ENCODE results near the gene VGF.
"Not testable (repeated sequence)": the region's sequence is repeated elsewhere in the genome, so short reads cannot be mapped to it uniquely, and the experiment has no call there.

The VGF gene

DNA sequence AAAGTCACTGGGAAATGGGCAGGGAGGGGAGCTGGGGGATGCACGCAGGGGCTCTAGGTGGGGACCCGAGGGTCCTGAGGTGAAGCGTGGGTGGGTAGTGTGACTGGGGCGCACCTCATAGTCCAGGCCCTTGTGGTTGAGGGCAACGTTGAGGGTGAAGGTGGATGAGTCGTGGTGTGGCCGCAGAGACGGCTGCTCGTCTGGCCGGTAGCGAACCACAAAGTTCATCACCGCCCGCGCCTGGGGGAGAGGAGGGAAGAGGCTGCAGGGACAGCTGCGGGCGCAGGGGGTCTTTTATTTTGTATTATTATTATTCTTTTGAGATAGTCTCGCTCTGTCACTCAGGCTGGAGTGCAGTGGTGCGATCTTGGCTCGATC lies 41.3 kb upstream of the VGF start:
- TF ChIP-seq GLI2 (tag by site-specific recombination; IDR thresholded peaks at IDR 0.05; ENCODE audit: borderline replicate concordance, low read depth) (no peak), MYNN (tag by site-specific recombination; IDR thresholded peaks at IDR 0.05; ENCODE audit: borderline replicate concordance) (peak; percentile 32; the same call in 1 of the 2 replicates)
- ChIA-PET POLR2A (no interaction called here), CTCF (interaction anchor here (0.6 to 0.9 kb wide), 2 partner anchors 20 to 63 kb away, joined by 3 to 6 read pairs; no protein-coding TSS in a partner anchor)
- no peak overlapping the region for H3K4me3 ChIP-seq (ENCODE audit: low read depth, low read length)
- no peaks in the 10 kb centered on the region for H3K9me3 ChIP-seq (ENCODE audit: control insufficient read depth, insufficient read depth, low read depth, low read length)
- no peaks in the 10 kb centered on the region for H3K4me1 ChIP-seq (ENCODE audit: control insufficient read depth, insufficient read depth, low read length)
- H3K27ac ChIP-seq (ENCODE audit: extremely low read depth, low read depth, low read length), result no peak overlapping the region
- H3K36me3 ChIP-seq (ENCODE audit: control insufficient read depth in 2 of 2, insufficient read depth in 1 of 2, low read length in 2 of 2), result peaks cover 0 to 25% of the 10 kb centered on the region in 2 experiments; a peak in 2 of 3 replicates

DNA sequence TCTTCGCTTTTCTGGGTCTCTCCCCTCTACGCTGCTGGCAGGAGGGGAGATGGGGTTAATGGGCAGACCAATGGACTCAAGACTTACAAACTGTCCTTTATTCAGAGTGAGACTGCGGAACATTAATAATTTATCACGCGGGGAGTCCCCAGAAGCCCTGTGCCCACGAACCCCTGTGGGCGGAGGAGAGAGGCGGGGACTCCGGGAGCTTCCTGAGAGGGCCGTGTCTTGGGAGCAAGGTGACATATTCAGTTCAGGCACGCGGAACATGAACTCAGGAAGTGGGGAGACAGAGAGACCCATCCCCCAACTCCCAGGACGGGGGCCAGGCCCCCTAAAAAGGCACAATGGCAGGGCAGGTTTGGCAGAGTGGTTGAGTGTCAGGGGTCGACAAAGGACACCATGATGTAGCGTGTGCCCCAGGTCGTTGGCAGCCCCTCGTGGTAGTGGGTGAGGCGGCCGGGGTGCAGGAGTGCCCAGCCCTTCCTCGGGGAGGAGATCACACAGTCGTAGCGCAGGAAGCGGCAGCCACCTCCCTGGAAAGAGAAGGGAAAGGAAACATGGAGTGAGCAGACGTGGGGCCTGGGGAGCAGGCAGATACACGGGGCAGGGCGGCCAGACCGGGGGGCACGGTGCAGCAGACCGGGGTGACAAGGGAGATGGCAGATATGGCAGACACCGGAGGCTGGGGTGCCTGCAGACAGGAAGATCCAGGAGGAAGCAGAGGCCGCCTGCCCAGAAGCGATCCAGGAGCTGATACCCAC lies 40.7 kb upstream of the VGF start:
- H3K4me3 ChIP-seq (ENCODE audit: low read depth, low read length), result no peak overlapping the region
- no peaks in the 10 kb centered on the region for H3K4me1 ChIP-seq (ENCODE audit: control insufficient read depth, insufficient read depth, low read length)
- no peaks in the 10 kb centered on the region for H3K9me3 ChIP-seq (ENCODE audit: control insufficient read depth, insufficient read depth, low read depth, low read length)
- TF ChIP-seq ZFHX2 (tag by site-specific recombination; conservative IDR thresholded peaks at IDR 0.05) (peak; percentile 35), ZNF791 (tag by site-specific recombination; IDR thresholded peaks at IDR 0.05) (no peak), SALL2 (tag by site-specific recombination; IDR thresholded peaks at IDR 0.05; ENCODE audit: borderline replicate concordance) (no peak), EGR2 (tag by site-specific recombination; IDR thresholded peaks at IDR 0.05; ENCODE audit: low read depth) (0 out of 2 replicates have a peak, but pooled peaks have one; percentile 23)
- H3K27ac ChIP-seq (ENCODE audit: extremely low read depth, low read depth, low read length), result no peak overlapping the region
- CTCF ChIA-PET, result interaction anchor here (0.6 to 0.9 kb wide), 5 partner anchors 20 to 302 kb away, joined by 3 to 6 read pairs (median 3); no protein-coding TSS in a partner anchor
- POLR2A ChIA-PET, result no interaction called here
- H3K36me3 ChIP-seq (ENCODE audit: control insufficient read depth in 2 of 2, insufficient read depth in 1 of 2, low read length in 2 of 2), result peaks cover 0 to 20% of the 10 kb centered on the region in 2 experiments; a peak in 2 of 3 replicates

DNA sequence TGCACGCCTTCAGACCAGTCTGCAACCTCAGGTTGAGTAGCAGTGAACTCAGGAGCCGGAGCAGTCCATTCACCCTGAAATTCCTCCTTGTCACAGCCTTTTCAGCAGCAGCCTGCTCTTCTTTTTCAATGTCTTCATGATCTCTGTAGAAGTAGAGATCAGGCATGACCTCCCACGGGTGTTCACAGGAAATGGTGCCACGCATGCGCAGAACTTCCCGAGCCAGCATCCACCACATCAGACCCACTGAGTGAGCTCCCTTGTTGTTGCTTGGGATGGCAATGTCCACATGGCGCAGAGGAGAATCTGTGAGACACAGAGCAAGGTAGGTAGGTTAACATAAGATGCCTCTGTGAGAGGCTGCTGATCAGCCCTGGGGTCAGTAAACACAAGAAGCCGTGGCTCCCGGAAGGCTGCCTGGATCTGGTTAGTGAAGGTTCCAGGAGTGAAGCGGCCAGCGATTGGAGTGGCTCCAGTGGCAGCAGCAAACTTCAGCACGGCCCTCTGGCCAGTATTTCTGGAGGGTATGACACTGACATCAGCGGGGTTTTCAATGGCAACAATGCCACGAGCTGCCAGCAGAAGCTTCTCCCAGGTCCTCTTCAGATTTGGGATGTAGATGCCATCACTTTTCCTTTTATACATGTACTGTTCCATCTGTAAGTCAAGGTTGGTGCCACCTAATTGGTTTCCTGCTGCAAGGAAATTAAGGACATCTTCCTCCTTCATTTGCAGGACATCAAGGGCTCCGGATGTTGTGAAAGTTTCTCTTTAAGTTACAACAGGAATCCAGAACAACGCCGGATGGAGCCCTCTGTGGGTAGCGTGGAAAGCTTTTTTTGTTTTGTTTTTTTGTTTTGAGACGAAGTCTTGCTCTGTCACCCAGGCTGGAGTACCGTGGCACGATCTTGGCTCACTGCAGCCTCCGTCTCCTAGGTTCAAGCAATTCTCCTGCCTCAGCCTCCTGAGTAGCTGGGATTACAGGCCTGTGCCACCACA lies 38.7 kb upstream of the VGF start:
- H3K4me1 ChIP-seq (ENCODE audit: control insufficient read depth, insufficient read depth, low read length); H3K4me3 ChIP-seq (ENCODE audit: low read depth, low read length); H3K27ac ChIP-seq (ENCODE audit: extremely low read depth, low read depth, low read length); H3K9me3 ChIP-seq (ENCODE audit: control insufficient read depth, insufficient read depth, low read depth, low read length): not testable (repeated sequence)
- CTCF ChIA-PET, result interaction anchor here (0.7 to 3.2 kb wide), 3 partner anchors 9 to 40 kb away, joined by 3 to 17 read pairs (median 5); no protein-coding TSS in a partner anchor
- POLR2A ChIA-PET, result interaction anchor here (0.6 to 0.9 kb wide), 2 partner anchors 14 to 17 kb away, joined by 3 read pairs; partner anchors contain the start of gene ZNHIT1
- peaks cover 0 to 10% of the 10 kb centered on the region in 2 experiments; a peak in 2 of 3 replicates for H3K36me3 ChIP-seq (ENCODE audit: control insufficient read depth in 2 of 2, insufficient read depth in 1 of 2, low read length in 2 of 2)

DNA sequence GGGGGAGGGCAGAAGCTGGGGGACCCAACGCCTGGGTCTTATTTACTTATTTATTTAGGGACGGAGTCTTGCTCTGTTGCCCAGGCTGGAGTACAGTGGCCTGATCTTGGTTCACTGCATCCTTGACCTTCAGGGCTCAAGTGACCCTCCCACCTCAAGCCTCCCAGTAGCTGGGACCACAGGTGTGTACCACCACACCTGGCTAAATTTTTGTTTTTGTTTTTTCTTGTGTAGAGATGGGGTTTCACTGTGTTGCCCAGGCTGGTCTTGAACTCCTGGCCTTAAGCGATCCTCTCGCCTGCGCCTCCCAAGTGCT lies 37.2 kb upstream of the VGF start:
- POLR2A ChIA-PET, result interaction anchor here (0.6 to 1.5 kb wide), 2 partner anchors 15 to 51 kb away, joined by 5 to 6 read pairs; partner anchors contain the start of genes PLOD3 and ZNHIT1
- Histone ChIP-seq H3K36me3 (ENCODE audit: control insufficient read depth in 2 of 2, insufficient read depth in 1 of 2, low read length in 2 of 2) (peaks cover 0 to 2% of the 10 kb centered on the region in 2 experiments; a peak in 1 of 3 replicates), H3K4me3 (ENCODE audit: low read depth, low read length) (no peak overlapping the region), H3K9me3 (ENCODE audit: control insufficient read depth, insufficient read depth, low read depth, low read length) (no peaks in the 10 kb centered on the region), H3K4me1 (ENCODE audit: control insufficient read depth, insufficient read depth, low read length) (no peaks in the 10 kb centered on the region), H3K27ac (ENCODE audit: extremely low read depth, low read depth, low read length) (no peak overlapping the region)
- TF ChIP-seq ZNF214 (tag by site-specific recombination; IDR thresholded peaks at IDR 0.05; ENCODE audit: borderline replicate concordance) (no peak), ZNF121 (tag by site-specific recombination; IDR thresholded peaks at IDR 0.05) (peak; percentile 34; the same call in 1 of the 2 replicates)
- CTCF ChIA-PET, result interaction anchor here (3.2 kb wide), 1 partner anchor 10 kb away, joined by 17 read pairs; no protein-coding TSS in a partner anchor

DNA sequence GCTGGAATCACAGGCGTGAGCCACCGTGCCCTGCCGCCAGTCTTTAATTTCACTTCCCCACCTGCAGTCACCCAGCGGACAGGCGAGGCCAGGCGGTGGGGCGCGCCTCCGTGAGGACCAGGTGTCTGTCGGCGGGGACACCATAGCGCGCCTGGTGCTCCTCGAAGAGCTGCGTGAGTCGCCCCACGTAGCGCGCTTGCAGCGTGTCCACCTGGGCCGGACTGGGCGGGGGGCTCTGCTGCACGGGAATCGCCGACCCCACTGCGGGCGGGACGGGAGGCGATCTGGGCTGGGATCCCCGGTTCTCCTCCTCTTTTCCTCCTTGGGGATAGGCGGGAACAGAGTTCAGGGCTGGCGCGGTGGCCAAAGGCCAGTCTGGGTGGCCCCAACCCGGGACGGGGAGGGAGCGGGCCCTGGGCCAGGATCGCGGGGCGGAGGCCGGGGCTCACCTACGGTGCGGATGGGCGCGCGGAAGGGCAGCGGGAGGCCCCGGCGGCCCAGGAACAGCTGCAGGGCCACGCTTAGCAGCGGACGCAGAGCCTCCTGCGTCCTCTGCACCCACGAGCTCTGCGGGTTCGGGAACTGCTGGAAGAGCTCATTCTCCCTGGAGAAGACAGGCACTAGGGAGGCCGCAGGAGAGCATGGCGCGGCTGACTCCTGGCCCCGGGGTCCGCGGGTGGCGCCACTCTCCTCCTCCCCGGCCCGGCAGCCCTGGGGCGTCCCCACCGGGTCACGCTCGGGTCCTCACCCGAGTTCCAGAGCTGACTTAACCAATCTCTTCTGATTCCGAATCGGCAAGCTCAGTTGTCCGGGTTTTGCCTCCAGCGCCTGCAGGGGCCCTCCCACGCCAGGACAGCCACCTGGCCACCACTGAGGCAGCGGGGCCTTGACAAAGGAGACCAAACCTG lies 36.6 kb upstream of the VGF start:
- no peaks in the 10 kb centered on the region for H3K4me1 ChIP-seq (ENCODE audit: control insufficient read depth, insufficient read depth, low read length)
- H3K4me3 ChIP-seq (ENCODE audit: low read depth, low read length), result no peak overlapping the region
- H3K27ac ChIP-seq (ENCODE audit: extremely low read depth, low read depth, low read length), result no peak overlapping the region
- H3K36me3 ChIP-seq (ENCODE audit: control insufficient read depth in 2 of 2, insufficient read depth in 1 of 2, low read length in 2 of 2), result no peaks in the 10 kb centered on the region
- H3K9me3 ChIP-seq (ENCODE audit: control insufficient read depth, insufficient read depth, low read depth, low read length), result no peaks in the 10 kb centered on the region
- ChIA-PET CTCF (interaction anchor here (3.2 kb wide), 1 partner anchor 9 kb away, joined by 17 read pairs; no protein-coding TSS in a partner anchor), POLR2A (interaction anchor here (0.6 to 1.5 kb wide), 2 partner anchors 16 to 120 kb away, joined by 3 to 6 read pairs; partner anchors contain the start of genes IFT22, PLOD3 and ZNHIT1)
- TF ChIP-seq, protein P1, sequence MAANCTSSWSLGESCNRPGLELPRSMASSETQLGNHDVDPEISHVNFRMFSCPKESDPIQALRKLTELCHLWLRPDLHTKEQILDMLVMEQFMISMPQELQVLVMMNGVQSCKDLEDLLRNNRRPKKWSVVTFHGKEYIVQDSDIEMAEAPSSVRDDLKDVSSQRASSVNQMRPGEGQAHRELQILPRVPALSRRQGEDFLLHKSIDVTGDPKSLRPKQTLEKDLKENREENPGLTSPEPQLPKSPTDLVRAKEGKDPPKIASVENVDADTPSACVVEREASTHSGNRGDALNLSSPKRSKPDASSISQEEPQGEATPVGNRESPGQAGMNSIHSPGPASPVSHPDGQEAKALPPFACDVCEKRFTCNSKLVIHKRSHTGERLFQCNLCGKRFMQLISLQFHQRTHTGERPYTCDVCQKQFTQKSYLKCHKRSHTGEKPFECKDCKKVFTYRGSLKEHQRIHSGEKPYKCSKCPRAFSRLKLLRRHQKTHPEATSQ (tag by site-specific recombination; IDR thresholded peaks at IDR 0.05), result no peak
- no peak for TF ChIP-seq SP3 (tag by site-specific recombination; IDR thresholded peaks at IDR 0.05)
- TF ChIP-seq, protein P2, sequence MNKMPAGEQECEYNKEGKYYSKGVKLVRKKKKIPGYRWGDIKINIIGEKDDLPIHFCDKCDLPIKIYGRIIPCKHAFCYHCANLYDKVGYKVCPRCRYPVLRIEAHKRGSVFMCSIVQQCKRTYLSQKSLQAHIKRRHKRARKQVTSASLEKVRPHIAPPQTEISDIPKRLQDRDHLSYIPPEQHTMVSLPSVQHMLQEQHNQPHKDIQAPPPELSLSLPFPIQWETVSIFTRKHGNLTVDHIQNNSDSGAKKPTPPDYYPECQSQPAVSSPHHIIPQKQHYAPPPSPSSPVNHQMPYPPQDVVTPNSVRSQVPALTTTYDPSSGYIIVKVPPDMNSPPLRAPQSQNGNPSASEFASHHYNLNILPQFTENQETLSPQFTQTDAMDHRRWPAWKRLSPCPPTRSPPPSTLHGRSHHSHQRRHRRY (tag by site-specific recombination; IDR thresholded peaks at IDR 0.05), result no peak
- TF ChIP-seq OSR2 (tag by site-specific recombination; IDR thresholded peaks at IDR 0.05), result no peak
- no peak for TF ChIP-seq GLI4 (tag by site-specific recombination; IDR thresholded peaks at IDR 0.05)
- no peak for TF ChIP-seq ZSCAN23 (tag by site-specific recombination; IDR thresholded peaks at IDR 0.05)
- TF ChIP-seq ZNF16 (tag by site-specific recombination; IDR thresholded peaks at IDR 0.05; ENCODE audit: low read depth), result no peak
- no peak for TF ChIP-seq ZNF404 (tag by site-specific recombination; IDR thresholded peaks at IDR 0.05)
- TF ChIP-seq ZNF621 (tag by site-specific recombination; IDR thresholded peaks at IDR 0.05), result no peak

Data from HEK293 (cell line).